Measurements from ENCODE around the gene SEPTIN1. TPM values are rescaled to one million over a fixed set of nuclear protein-coding genes. Genes with fewer than 3 reads are reported as not detected.

Gene SEPTIN1
- total and polyA plus RNA-seq, 2 of the 13 experiments (the other 11 are each of a cell fraction or from before 2014, with no cell fraction given): 0.18 to 0.67 TPM

DNA sequence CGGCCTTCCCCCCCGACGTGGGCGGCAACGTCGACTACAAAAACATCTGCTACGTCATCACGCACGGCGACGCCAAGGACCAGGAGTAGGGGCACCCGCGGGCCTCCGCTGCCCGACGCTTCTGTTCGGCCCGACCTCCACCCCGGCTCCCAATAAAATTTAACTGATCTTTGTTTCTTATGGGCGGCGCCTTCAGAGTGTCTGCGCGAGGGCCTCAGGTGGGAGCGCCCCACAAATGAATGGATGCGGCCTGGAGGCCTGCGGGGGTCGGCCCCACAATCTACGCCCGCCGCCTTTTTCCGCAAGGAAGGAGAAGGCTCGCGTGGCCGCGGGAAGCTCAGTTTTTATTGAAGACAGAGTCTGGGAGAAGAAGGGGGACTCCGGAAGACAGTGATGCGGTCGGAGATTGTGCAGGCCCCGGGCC lies 4.5 kb downstream of the SEPTIN1 start (continued):
- TF ChIP-seq ZNF333 (CRISPR knock-in tag; IDR thresholded peaks at IDR 0.05; ENCODE audit: borderline replicate concordance): peak; percentile 34; the same call in 1 of the 2 replicates
- peak; percentile 68 for TF ChIP-seq CREM (IDR thresholded peaks at IDR 0.05)
- no peak for TF ChIP-seq CREM (CRISPR knock-in tag; IDR thresholded peaks at IDR 0.05)
- TF ChIP-seq FOXO1 (CRISPR knock-in tag; IDR thresholded peaks at IDR 0.05): no peak
- no peak for TF ChIP-seq CCAR2 (optimal IDR thresholded peaks at IDR 0.05; ENCODE audit: low read depth, low read length)
- 0 out of 2 replicates have a peak, but pooled peaks have one; percentile 55 for TF ChIP-seq HOXA9 (CRISPR knock-in tag; IDR thresholded peaks at IDR 0.05; ENCODE audit: borderline replicate concordance)
- TF ChIP-seq NFATC3 (CRISPR knock-in tag; IDR thresholded peaks at IDR 0.05): 0 out of 2 replicates have a peak, but pooled peaks have one; percentile 26
- TF ChIP-seq, protein P1, sequence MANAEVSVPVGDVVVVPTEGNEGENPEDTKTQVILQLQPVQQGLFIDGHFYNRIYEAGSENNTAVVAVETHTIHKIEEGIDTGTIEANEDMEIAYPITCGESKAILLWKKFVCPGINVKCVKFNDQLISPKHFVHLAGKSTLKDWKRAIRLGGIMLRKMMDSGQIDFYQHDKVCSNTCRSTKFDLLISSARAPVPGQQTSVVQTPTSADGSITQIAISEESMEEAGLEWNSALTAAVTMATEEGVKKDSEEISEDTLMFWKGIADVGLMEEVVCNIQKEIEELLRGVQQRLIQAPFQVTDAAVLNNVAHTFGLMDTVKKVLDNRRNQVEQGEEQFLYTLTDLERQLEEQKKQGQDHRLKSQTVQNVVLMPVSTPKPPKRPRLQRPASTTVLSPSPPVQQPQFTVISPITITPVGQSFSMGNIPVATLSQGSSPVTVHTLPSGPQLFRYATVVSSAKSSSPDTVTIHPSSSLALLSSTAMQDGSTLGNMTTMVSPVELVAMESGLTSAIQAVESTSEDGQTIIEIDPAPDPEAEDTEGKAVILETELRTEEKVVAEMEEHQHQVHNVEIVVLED (CRISPR knock-in tag; IDR thresholded peaks at IDR 0.05; ENCODE audit: borderline replicate concordance): peak; percentile 97
- TF ChIP-seq ZNF740 (CRISPR knock-in tag; IDR thresholded peaks at IDR 0.05): peak; percentile 27; the same call in 1 of the 2 replicates
- peak; percentile 71; the same call in 1 of the 2 replicates for TF ChIP-seq ZNF441 (CRISPR knock-in tag; IDR thresholded peaks at IDR 0.05; ENCODE audit: borderline replicate concordance)
- peak; percentile 85 for TF ChIP-seq PHF8 (CRISPR knock-in tag; IDR thresholded peaks at IDR 0.05)
- peak; percentile 55 for TF ChIP-seq IKZF5 (CRISPR knock-in tag; IDR thresholded peaks at IDR 0.05)
- TF ChIP-seq GATAD2A (CRISPR knock-in tag; IDR thresholded peaks at IDR 0.05): 0 out of 2 replicates have a peak, but pooled peaks have one; percentile 1
- TF ChIP-seq ZNF674 (CRISPR knock-in tag; IDR thresholded peaks at IDR 0.05; ENCODE audit: low read depth): peak; percentile 78; the same call in 1 of the 2 replicates
- 0 out of 2 replicates have a peak, but pooled peaks have one; percentile 3 for TF ChIP-seq KDM2A (CRISPR knock-in tag; IDR thresholded peaks at IDR 0.05; ENCODE audit: borderline replicate concordance, low read depth)
- 0 out of 2 replicates have a peak, but pooled peaks have one; percentile 10 for TF ChIP-seq ZKSCAN5 (CRISPR knock-in tag; IDR thresholded peaks at IDR 0.05)
- TF ChIP-seq ZNF768 (CRISPR knock-in tag; IDR thresholded peaks at IDR 0.05): peak; percentile 45; the same call in 1 of the 2 replicates
- TF ChIP-seq MTF1 (CRISPR knock-in tag; IDR thresholded peaks at IDR 0.05): peak; percentile 7; the same call in 1 of the 2 replicates
- TF ChIP-seq ZNF558 (CRISPR knock-in tag; IDR thresholded peaks at IDR 0.05; ENCODE audit: borderline replicate concordance): 0 out of 2 replicates have a peak, but pooled peaks have one; percentile 63
- no peak; the same call in none of the 2 replicates for TF ChIP-seq ZNF510 (CRISPR knock-in tag; IDR thresholded peaks at IDR 0.05; ENCODE audit: low read depth)
- peak; percentile 75; the same call in 1 of the 2 replicates for TF ChIP-seq ELF4 (CRISPR knock-in tag; IDR thresholded peaks at IDR 0.05; ENCODE audit: borderline replicate concordance)
- TF ChIP-seq ZNF772 (CRISPR knock-in tag; IDR thresholded peaks at IDR 0.05): peak; percentile 35
- peak; percentile 16; the same call in 1 of the 2 replicates for TF ChIP-seq ZNF512B (CRISPR knock-in tag; IDR thresholded peaks at IDR 0.05; ENCODE audit: borderline replicate concordance)
- no peak for TF ChIP-seq MED1 (CRISPR knock-in tag; IDR thresholded peaks at IDR 0.05)
- TF ChIP-seq GABPA (IDR thresholded peaks at IDR 0.05; ENCODE audit: low read depth, low read length): no peak
- peak; percentile 63; the same call in 1 of the 2 replicates for TF ChIP-seq GABPA (CRISPR knock-in tag; IDR thresholded peaks at IDR 0.05; ENCODE audit: low read depth)
